ENCODE data around the gene ANKRD13A.
"Not testable (repeated sequence)": the region's sequence is repeated elsewhere in the genome, so short reads cannot be mapped to it uniquely, and the experiment has no call there.

ANKRD13A gene

DNA sequence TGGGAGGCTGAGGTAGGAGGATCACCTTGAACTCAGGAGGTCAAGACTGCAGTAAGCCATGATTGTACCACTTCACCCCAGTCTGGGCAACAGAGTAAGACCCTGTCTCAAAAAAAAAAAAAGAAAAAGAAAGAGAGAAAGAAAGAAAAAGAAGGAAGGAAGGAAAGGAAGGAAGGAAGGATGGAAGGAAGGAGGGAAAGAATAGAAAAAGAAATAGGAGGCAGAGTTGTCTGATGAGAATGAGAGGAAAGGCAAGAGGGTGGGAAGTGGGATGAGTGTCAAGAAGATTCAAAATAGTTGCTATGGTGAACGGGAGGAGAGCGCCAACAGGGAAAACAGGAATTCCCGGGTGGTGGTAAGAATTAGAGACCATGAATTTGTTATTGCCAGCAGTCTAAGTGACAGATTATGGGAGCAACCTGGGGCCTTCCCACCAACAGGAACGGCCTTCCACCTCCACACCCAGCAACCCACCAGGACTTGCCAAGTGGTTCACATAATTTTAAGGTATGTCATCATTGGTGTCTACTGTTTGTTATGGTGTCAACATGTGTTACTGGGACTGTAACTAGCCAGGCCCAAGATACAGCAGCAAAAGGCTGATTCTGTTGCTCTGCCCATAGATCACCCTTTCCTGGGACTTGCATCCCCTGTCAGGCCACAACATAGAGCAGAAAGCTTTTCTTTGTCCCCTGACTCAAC is 85.2 kb downstream of the ANKRD13A start:
- DNase-seq = no peak

GRCh38 chr12:110088216-110088615 is 89.0 kb downstream of the ANKRD13A start:
- not testable (repeated sequence) for DNase-seq

DNA sequence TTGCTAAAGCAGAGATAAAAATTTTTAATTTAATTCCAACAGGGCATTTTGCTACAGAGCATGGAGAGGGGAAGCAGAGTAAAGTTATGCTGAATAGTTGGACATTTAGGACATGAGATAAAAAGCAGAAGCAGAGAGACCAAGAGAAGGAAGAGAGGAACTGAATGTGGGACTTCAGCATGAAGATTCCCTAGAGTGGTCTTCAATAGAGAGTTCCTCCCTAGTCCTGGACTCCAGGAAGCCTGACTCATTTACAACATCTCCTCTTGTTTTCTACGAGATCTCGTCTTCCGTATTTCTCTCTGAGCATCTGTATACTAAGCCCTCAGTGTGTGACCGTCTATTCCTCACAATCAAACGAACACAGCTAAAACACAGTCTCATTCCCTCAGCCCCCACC is 89.7 kb downstream of the ANKRD13A start:
- DNase-seq = no peak
